SJCRH30 (cell line): ENCODE data around the gene TTLL1. TPM values are rescaled to one million over a fixed set of nuclear protein-coding genes. Genes with fewer than 3 reads are reported as not detected.

Source experiments
- DNase-seq, 2 experiments: peaks; one replicate each; pipeline ENCODE4 v3.0.0-alpha.2; 2015 to 2020
- H3K27ac ChIP-seq: fragments of 250-450 bp; sonication (Bioruptor Pico); 2 replicates; pipeline ENCODE4 v1.5.1; 2020; ENCODE audit warnings: mild to moderate bottlenecking, moderate library complexity
- H3K27me3 ChIP-seq: fragments of 250-450 bp; sonication (Bioruptor Pico); 2 replicates; pipeline ENCODE4 v1.5.1; 2020; ENCODE audit warnings: mild to moderate bottlenecking, moderate library complexity
- H3K36me3 ChIP-seq: fragments of 250-450 bp; sonication (Bioruptor Pico); 2 replicates; pipeline ENCODE4 v1.5.1; 2020; ENCODE audit warnings: mild to moderate bottlenecking, moderate library complexity
- H3K4me1 ChIP-seq: fragments of 250-450 bp; sonication (Bioruptor Pico); 2 replicates; pipeline ENCODE4 v1.5.1; 2020; ENCODE audit warnings: mild to moderate bottlenecking, moderate library complexity
- H3K4me3 ChIP-seq: fragments of 250-450 bp; sonication (Bioruptor Pico); 2 replicates; pipeline ENCODE4 v1.5.1; 2020; ENCODE audit warnings: mild to moderate bottlenecking, moderate library complexity
- H3K9me3 ChIP-seq: fragments of 250-450 bp; sonication (Bioruptor Pico); replicated peaks from 2 replicates; pipeline ENCODE4 v1.5.1; 2020; ENCODE audit warnings: mild to moderate bottlenecking, moderate library complexity
- total RNA-seq: library from RNA; depleted of rRNA; stranded (reverse); fragments of >200 nt; shearing (Covaris generic); gene quantifications from 2 replicates; pipeline ENCODE4 v1.2.3, GENCODE V29; 2014

TTLL1 gene
- total RNA-seq, 1 experiment from 2014 or later: 2.8 TPM

GRCh38 chr22:43066134-43066533 lies 23.1 kb downstream of the TTLL1 start:
- no peaks in the 10 kb centered on the region for H3K27me3 ChIP-seq
- H3K27ac ChIP-seq: peak overlapping the region; percentile 98
- H3K4me3 ChIP-seq: no peak overlapping the region
- H3K9me3 ChIP-seq: no peaks in the 10 kb centered on the region
- peak; percentile 74 to 76 for DNase-seq
- H3K36me3 ChIP-seq: no peaks in the 10 kb centered on the region
- H3K4me1 ChIP-seq: peaks cover 15% of the 10 kb centered on the region

GRCh38 chr22:43060183-43060582 lies 29.0 kb downstream of the TTLL1 start:
- Histone ChIP-seq H3K27ac (no peak overlapping the region), H3K4me1 (no peaks in the 10 kb centered on the region), H3K27me3 (no peaks in the 10 kb centered on the region), H3K4me3 (no peak overlapping the region), H3K36me3 (no peaks in the 10 kb centered on the region), H3K9me3 (no peaks in the 10 kb centered on the region)
- peak; percentile 70 to 78 for DNase-seq

DNA sequence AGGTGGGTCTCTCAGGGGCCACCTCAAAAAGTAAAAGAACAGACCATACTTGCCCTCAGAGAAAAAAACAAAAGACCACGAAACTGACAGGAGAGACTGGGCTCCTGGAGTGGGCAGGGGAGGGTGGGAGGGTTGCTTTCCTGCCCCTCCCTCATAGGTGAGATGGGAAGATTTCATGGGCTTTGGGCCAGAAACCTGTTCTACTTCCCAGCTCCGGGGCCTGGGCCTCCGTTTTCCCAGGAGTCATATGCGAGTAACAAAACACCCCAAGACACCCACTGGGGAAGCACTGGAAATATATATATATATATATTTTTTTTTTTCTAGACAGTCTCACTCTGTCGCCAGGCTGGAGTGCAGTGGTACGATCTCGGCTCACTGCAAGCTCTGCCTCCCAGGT lies 31.6 kb downstream of the TTLL1 start:
- no peaks in the 10 kb centered on the region for H3K9me3 ChIP-seq
- H3K27me3 ChIP-seq: no peaks in the 10 kb centered on the region
- H3K27ac ChIP-seq: no peak overlapping the region
- H3K4me1 ChIP-seq: no peaks in the 10 kb centered on the region
- no peaks in the 10 kb centered on the region for H3K36me3 ChIP-seq
- no peak for DNase-seq
- no peak overlapping the region for H3K4me3 ChIP-seq

- Histone ChIP-seq H3K27me3 (no peaks in the 10 kb centered on the region), H3K36me3 (no peaks in the 10 kb centered on the region), H3K4me3 (no peak overlapping the region), H3K27ac (no peak overlapping the region), H3K9me3 (no peaks in the 10 kb centered on the region), H3K4me1 (no peaks in the 10 kb centered on the region)
- DNase-seq: peak; percentile 30 to 70
Observed at GRCh38 chr22:43053176-43053575, 36.0 kb downstream of the TTLL1 start.

- Histone ChIP-seq H3K4me1 (no peaks in the 10 kb centered on the region), H3K36me3 (no peaks in the 10 kb centered on the region), H3K27me3 (no peaks in the 10 kb centered on the region), H3K4me3 (no peak overlapping the region), H3K27ac (no peak overlapping the region), H3K9me3 (no peaks in the 10 kb centered on the region)
- DNase-seq: peak in 1 of 2 experiments; percentile 35
Observed at GRCh38 chr22:43050995-43051394, 38.2 kb downstream of the TTLL1 start.

GRCh38 chr22:43047605-43048004 lies 41.6 kb downstream of the TTLL1 start:
- Histone ChIP-seq H3K4me3 (no peak overlapping the region), H3K27ac (no peak overlapping the region), H3K4me1 (peaks cover 8% of the 10 kb centered on the region), H3K9me3 (no peaks in the 10 kb centered on the region), H3K27me3 (no peaks in the 10 kb centered on the region), H3K36me3 (no peaks in the 10 kb centered on the region)
- DNase-seq: no peak

DNA sequence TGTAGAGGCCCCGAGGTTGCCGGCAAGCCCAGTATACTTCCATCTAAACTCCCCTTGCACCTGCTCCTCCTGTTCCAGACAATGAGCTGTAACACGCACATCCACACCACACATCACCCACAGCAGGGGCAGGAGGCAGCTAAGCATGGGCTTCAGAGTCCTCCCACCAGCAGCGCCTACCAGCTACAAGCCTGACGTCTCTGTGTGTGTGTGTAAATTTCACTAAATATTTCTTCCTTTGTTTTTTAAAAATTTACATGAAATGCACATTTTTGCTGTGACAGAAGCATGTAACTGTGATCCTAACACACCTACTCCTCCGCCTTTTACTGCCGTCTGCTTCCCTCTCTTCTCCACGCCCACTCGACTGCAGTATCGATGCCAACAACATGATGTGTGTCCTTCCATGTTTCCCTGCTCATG lies 44.9 kb downstream of the TTLL1 start:
- H3K4me1 ChIP-seq: peaks cover 20% of the 10 kb centered on the region

DNA sequence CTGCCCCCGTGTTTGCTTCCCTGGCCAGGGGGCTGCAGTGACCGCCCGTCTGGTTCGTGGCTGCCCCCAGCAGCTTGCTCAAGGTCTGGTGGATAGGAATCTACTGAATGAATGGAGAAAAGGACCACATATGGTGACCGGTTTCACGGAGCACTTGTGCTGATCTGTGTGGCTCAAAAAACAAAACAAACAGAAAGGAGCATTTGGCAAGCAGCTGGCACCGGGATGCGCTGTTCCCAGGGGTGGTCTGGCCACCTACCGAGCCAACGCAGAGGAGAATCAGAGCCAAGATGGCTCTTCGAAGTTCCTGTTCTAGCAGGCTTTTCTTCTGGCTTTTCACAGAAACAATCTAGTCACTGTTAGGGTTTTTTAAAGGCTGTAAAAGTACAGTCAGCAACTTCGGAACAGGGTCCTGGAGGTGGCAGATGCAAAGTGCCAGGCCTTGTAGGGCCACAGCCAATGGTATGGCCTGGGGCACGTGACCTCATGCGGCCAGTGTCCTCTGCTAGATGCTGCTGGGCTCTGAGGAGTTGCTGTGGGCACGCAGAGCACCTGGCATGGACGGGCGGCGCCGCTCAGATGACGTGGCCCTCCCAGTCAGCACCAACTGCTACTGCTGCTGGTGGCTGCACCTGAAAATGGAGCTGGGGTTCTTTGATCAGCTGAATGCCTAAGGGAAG lies 47.0 kb downstream of the TTLL1 start:
- Histone ChIP-seq H3K4me1 (peaks cover 20% of the 10 kb centered on the region), H3K9me3 (no peaks in the 10 kb centered on the region), H3K36me3 (no peaks in the 10 kb centered on the region), H3K27me3 (no peaks in the 10 kb centered on the region), H3K4me3 (peak overlapping the region; percentile 18), H3K27ac (peak overlapping the region; percentile 69)
- peak; percentile 95 for DNase-seq

More for the DNA sequence above, 44.9 kb downstream of the TTLL1 start:
- Histone ChIP-seq H3K4me3 (no peak overlapping the region), H3K36me3 (no peaks in the 10 kb centered on the region), H3K9me3 (no peaks in the 10 kb centered on the region), H3K27me3 (no peaks in the 10 kb centered on the region), H3K27ac (no peak overlapping the region)
- DNase-seq: peak in 1 of 2 experiments; percentile 48

GRCh38 chr22:43039800-43040199 lies 49.4 kb downstream of the TTLL1 start:
- H3K4me1 ChIP-seq: peaks cover 20% of the 10 kb centered on the region
- H3K27ac ChIP-seq: no peak overlapping the region
- H3K4me3 ChIP-seq: no peak overlapping the region
- DNase-seq: no peak
- H3K27me3 ChIP-seq: no peaks in the 10 kb centered on the region
- H3K36me3 ChIP-seq: no peaks in the 10 kb centered on the region
- no peaks in the 10 kb centered on the region for H3K9me3 ChIP-seq

DNA sequence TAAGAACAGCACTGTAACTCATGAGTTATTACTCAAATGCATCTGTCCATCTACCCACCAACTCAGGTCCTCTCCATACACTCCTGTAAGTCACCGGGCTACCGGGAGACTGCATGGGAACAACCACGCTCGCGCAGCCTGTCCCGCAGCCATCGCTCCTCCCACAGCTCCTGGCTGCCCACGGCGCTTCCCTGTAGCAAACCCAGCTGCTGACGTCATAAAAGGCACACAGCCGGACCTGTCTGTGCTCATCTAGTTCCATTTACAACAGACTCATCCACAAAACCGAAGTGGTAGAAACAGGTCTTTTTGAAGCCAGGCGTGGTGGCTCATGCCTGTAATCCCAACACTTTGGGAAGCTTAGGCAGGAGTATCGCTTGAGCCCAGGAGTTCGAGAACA lies 50.9 kb downstream of the TTLL1 start:
- no peaks in the 10 kb centered on the region for H3K9me3 ChIP-seq
- no peak for DNase-seq
- H3K27ac ChIP-seq: no peak overlapping the region
- H3K27me3 ChIP-seq: no peaks in the 10 kb centered on the region
- H3K36me3 ChIP-seq: no peaks in the 10 kb centered on the region
- no peak overlapping the region for H3K4me3 ChIP-seq
- peaks cover 17% of the 10 kb centered on the region for H3K4me1 ChIP-seq

DNA sequence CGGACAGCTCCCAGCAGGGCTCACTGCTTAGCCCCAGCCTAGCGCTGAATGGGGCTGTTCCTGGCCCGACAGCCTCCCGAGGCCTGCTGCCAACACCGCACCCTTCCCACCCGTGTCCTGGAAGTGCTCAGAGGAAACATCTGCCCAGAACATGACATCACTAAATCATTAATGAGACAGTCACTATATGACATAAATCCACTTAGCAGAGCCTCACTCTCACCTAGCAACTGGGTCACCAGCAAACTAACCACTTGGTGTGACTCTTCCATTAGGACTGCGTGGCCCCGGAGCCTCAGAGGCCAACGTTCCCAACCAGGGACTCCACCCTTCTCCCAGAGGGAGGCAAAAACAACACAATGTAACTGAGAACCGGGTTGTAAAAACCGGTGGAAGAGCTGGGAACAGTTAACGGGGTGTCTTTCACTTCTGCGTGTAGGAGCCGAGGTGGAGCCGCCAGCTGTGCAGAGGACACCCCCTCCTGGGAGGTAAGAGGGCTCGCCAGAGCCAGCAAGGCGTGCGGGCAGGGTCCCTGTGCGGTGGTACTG lies 52.8 kb downstream of the TTLL1 start:
- no peaks in the 10 kb centered on the region for H3K36me3 ChIP-seq
- no peaks in the 10 kb centered on the region for H3K9me3 ChIP-seq
- H3K27me3 ChIP-seq: no peaks in the 10 kb centered on the region
- DNase-seq: peak in 1 of 2 experiments; percentile 44
- H3K4me3 ChIP-seq: no peak overlapping the region
- H3K27ac ChIP-seq: no peak overlapping the region
- H3K4me1 ChIP-seq: peaks cover 8% of the 10 kb centered on the region

DNA sequence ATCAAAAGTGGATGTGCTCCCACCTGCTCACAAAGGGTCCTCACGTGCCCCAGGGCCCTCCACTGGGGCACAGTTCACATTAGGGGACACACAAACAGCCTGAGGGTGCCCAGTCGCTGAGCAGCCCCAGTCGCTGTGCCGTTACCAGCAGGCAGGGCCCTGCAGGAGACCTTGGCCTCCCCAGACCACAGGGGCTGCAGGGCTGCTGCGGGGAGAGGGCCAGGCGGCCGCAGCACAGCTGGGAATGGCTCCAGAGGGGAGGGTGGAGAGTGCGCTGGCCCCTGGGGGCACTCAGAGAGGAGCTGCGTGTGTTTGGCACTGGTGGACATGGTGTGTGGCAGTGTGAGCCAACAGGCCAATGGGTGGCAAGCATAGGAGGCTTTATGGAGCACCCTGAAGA lies 53.9 kb downstream of the TTLL1 start:
- DNase-seq: no peak

DNA sequence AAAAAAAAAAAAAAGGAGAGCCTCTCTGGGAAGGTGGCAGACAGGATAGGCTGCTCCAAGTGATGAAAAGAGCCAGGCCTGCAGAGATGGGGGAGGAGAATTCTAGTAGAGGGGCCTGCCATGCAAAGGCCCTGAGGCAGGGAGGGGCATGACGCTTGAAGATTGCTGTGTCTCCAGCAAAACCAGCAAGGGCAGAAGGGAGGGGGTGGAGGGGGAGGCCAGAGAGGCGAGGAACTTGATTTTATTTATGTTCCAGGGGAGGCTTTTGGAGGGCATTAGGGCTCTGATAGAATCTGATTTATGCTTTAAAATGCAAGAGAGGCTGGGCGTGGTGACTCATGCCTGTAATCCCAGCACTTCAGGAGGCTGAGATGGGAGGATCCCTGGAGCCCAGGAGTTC lies 57.6 kb downstream of the TTLL1 start:
- H3K4me1 ChIP-seq: peaks cover 6% of the 10 kb centered on the region; the same call in 1 of the 2 replicates
- no peak overlapping the region for H3K27ac ChIP-seq
- H3K27me3 ChIP-seq: no peaks in the 10 kb centered on the region
- H3K4me3 ChIP-seq: no peak overlapping the region
- DNase-seq: no peak
- no peaks in the 10 kb centered on the region for H3K36me3 ChIP-seq
- no peaks in the 10 kb centered on the region for H3K9me3 ChIP-seq

More for the DNA sequence above, 53.9 kb downstream of the TTLL1 start:
- H3K9me3 ChIP-seq: no peaks in the 10 kb centered on the region
- peaks cover 4% of the 10 kb centered on the region; the same call in 1 of the 2 replicates for H3K4me1 ChIP-seq
- H3K4me3 ChIP-seq: no peak overlapping the region
- no peak overlapping the region for H3K27ac ChIP-seq
- H3K27me3 ChIP-seq: no peaks in the 10 kb centered on the region
- H3K36me3 ChIP-seq: no peaks in the 10 kb centered on the region

DNA sequence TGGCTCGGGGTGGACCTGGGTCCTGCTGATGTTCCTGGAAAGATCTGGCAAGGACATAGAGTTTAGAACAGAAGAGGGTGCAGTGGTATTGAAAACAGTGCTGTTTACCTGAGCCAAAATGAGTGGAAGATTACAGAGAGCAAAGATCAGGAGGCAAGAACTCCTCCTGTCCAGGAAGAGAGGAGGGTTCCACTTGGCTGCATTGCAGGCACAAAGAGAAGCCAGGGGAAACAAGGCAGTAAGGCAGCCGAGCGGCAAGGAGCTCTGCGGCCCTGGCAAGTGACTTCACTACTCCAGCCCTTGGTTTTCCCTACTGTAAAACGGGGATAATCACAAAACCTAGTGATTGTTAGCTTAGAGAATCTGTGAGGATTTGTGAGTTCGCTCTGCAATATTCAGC lies 70.6 kb downstream of the TTLL1 start:
- no peak for DNase-seq
- Histone ChIP-seq H3K4me3 (no peak overlapping the region), H3K4me1 (peaks cover 5% of the 10 kb centered on the region; the same call in 1 of the 2 replicates), H3K27me3 (no peaks in the 10 kb centered on the region), H3K36me3 (no peaks in the 10 kb centered on the region), H3K9me3 (no peaks in the 10 kb centered on the region), H3K27ac (no peak overlapping the region)

DNA sequence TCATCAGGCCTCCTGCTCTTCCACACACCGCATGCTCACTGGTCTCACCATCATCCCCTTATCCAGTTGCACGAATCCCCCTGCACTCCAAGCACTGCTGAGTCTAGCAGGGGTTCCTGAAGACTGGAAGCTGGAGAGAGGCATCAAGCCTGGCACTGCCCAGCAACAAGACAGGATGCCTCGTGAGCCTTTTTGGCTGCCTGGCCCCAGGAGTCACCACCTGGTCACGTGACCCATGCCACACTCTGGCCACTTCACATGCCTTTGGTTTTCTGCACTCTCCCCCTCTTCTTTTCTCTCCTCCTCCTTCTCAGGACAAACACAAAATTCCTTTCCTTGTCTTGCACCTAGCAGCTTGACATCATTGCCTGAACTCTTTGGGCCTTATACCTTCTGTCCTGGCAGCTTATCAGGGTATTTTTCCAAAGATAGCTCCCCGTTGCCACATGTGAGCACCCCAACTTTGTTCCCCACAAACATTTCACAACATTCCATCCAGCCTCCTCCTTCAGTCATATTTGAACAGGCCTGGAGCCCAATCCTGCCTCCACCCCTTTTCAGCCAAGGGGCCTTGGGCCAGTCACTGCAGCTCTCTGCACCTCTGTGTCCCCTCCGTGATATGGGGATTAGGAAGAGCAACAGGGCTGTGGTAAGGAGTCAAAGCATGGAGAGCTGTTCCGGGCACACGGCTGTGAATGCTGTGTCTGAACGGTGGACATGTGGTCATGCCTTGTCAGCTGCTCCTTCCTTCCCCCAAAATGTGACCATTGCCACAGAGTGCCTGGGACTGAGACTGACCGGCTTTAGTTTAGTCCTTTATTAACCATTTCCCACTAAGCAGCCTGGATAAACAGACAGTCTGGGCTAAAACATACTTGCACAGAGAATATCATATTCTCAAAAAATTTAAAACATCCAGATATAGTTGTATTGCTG lies 71.4 kb downstream of the TTLL1 start:
- H3K9me3 ChIP-seq: no peaks in the 10 kb centered on the region
- DNase-seq: no peak
- no peak overlapping the region for H3K4me3 ChIP-seq
- H3K36me3 ChIP-seq: no peaks in the 10 kb centered on the region
- no peaks in the 10 kb centered on the region for H3K27me3 ChIP-seq
- peaks cover 12% of the 10 kb centered on the region; the same call in 1 of the 2 replicates for H3K4me1 ChIP-seq
- no peak overlapping the region for H3K27ac ChIP-seq
